GM12801 (cell line): ENCODE data around the gene CBLN1.

Experiments
- CTCF ChIP-seq: IDR thresholded peaks from one replicate; pipeline ENCODE4 v1.5.1; 2011; ENCODE audit warnings: control low read depth; ENCODE audit not compliant: insufficient read length; ENCODE audit errors: extremely low read depth

Gene CBLN1

GRCh38 chr16:49277766-49278566 is 3.7 kb downstream of the CBLN1 start:
- TF ChIP-seq CTCF: no peak

- TF ChIP-seq CTCF: no peak
Measured at GRCh38 chr16:49277386-49277742, 4.3 kb downstream of the CBLN1 start.

GRCh38 chr16:49276646-49277385 is 4.8 kb downstream of the CBLN1 start:
- TF ChIP-seq CTCF: no peak

GRCh38 chr16:49275870-49276269 is 5.8 kb downstream of the CBLN1 start:
- no peak for TF ChIP-seq CTCF

- no peak for TF ChIP-seq CTCF
Measured at GRCh38 chr16:49275050-49275730, 6.4 kb downstream of the CBLN1 start.

GRCh38 chr16:49274591-49274990 is 7.0 kb downstream of the CBLN1 start:
- TF ChIP-seq CTCF: no peak

- TF ChIP-seq CTCF: no peak
Measured at GRCh38 chr16:49273771-49274170, 7.9 kb downstream of the CBLN1 start.
